ENCODE data around the gene CNGA3. TPM values are rescaled to one million over a fixed set of nuclear protein-coding genes. Genes with fewer than 3 reads are reported as not detected.

Gene CNGA3
- total RNA-seq, 1 donor from 2014 or later = not detected

GRCh38 chr2:98445683-98446581 is 99.7 kb downstream of the CNGA3 start:
- DNase-seq (ENCODE audit: low read depth) = no peak
- no peak for TF ChIP-seq CTCF (conservative IDR thresholded peaks at IDR 0.05; ENCODE audit: low read depth, low read length)
- H3K4me3 ChIP-seq (ENCODE audit: low read depth, low read length) = peak overlapping the region; percentile 79

GRCh38 chr2:98446850-98447249 is 100.6 kb downstream of the CNGA3 start:
- DNase-seq (ENCODE audit: low read depth) = no peak
- H3K4me3 ChIP-seq (ENCODE audit: low read depth, low read length) = no peak overlapping the region
- no peak for TF ChIP-seq CTCF (conservative IDR thresholded peaks at IDR 0.05; ENCODE audit: low read depth, low read length)

Other genes starting within 250 kb of the CNGA3 start
- 12.2 and 15.1 TPM in 2 replicates for gene INPP4A, start 98.4 kb downstream of the CNGA3 start, total RNA-seq